ENCODE data around the gene NCOA6.
A peak's percentile ranks its signal among the peaks of the same experiment; 100 is the strongest.

The NCOA6 gene

GRCh38 chr20:34825530-34826362, at the start of gene NCOA6:
NCOA6 (minus strand) TSS chr20:34825651; CDS start chr20:34782355, 43,296 bp downstream.
- peak; percentile 90 to 92 for DNase-seq (ENCODE audit: low read depth in 2 of 2)

GRCh38 chr20:34874094-34874654, 48.7 kb upstream of the NCOA6 start:
- DNase-seq (ENCODE audit: low read depth in 2 of 2), result peak; percentile 36 to 42

- DNase-seq (ENCODE audit: low read depth in 2 of 2), result no peak
Observed at GRCh38 chr20:34873583-34874093, 48.2 kb upstream of the NCOA6 start.

- DNase-seq (ENCODE audit: low read depth in 2 of 2), result peak; percentile 88 to 91
Observed at GRCh38 chr20:34872622-34873224, 47.3 kb upstream of the NCOA6 start, which contains the start of gene GGT7. GGT7 (minus strand) TSS chr20:34872856; CDS start chr20:34872815, 41 bp downstream.

GRCh38 chr20:34871966-34872621, 46.6 kb upstream of the NCOA6 start:
- no peak for DNase-seq (ENCODE audit: low read depth in 2 of 2)

GRCh38 chr20:34871320-34871926, 46.0 kb upstream of the NCOA6 start:
- no peak for DNase-seq (ENCODE audit: low read depth in 2 of 2)

GRCh38 chr20:34864216-34864615, 38.8 kb upstream of the NCOA6 start:
- no peak for DNase-seq (ENCODE audit: low read depth in 2 of 2)

- no peak for DNase-seq (ENCODE audit: low read depth in 2 of 2)
Observed at GRCh38 chr20:34863421-34863965, 38.0 kb upstream of the NCOA6 start.

GRCh38 chr20:34862724-34863123, 37.3 kb upstream of the NCOA6 start:
- no peak for DNase-seq (ENCODE audit: low read depth in 2 of 2)

GRCh38 chr20:34861386-34862084, 36.1 kb upstream of the NCOA6 start:
- DNase-seq (ENCODE audit: low read depth in 2 of 2), result no peak

GRCh38 chr20:34859826-34860545, 34.5 kb upstream of the NCOA6 start:
- DNase-seq (ENCODE audit: low read depth in 2 of 2), result no peak

- DNase-seq (ENCODE audit: low read depth in 2 of 2), result no peak
Observed at GRCh38 chr20:34859367-34859766, 33.9 kb upstream of the NCOA6 start.

- DNase-seq (ENCODE audit: low read depth in 2 of 2), result no peak
Observed at GRCh38 chr20:34852298-34852697, 26.8 kb upstream of the NCOA6 start.

- no peak for DNase-seq (ENCODE audit: low read depth in 2 of 2)
Observed at GRCh38 chr20:34850969-34851368, 25.5 kb upstream of the NCOA6 start.

- DNase-seq (ENCODE audit: low read depth in 2 of 2), result no peak
Observed at GRCh38 chr20:34849778-34850177, 24.3 kb upstream of the NCOA6 start.

GRCh38 chr20:34848597-34848996, 23.1 kb upstream of the NCOA6 start:
- no peak for DNase-seq (ENCODE audit: low read depth in 2 of 2)

- no peak for DNase-seq (ENCODE audit: low read depth in 2 of 2)
Observed at GRCh38 chr20:34843421-34843820, 18.0 kb upstream of the NCOA6 start.

- DNase-seq (ENCODE audit: low read depth in 2 of 2), result no peak
Observed at GRCh38 chr20:34842143-34842542, 16.7 kb upstream of the NCOA6 start.

GRCh38 chr20:34834459-34834893, 9.0 kb upstream of the NCOA6 start:
- no peak for DNase-seq (ENCODE audit: low read depth in 2 of 2)

GRCh38 chr20:34831936-34832335, 6.5 kb upstream of the NCOA6 start:
- no peak for DNase-seq (ENCODE audit: low read depth in 2 of 2)

All from stimulated activated CD4-positive, alpha-beta T cell treated with anti-CD3 and anti-CD28 coated beads, Interleukin-1b, Interleukin-23, amount 100 ng/mL, for 4 hours (primary cell).